HTERT RPE-1 (cell line): ENCODE results near the gene OR4Q3.
"Not testable (repeated sequence)": the region's sequence is repeated elsewhere in the genome, so short reads cannot be mapped to it uniquely, and the experiment has no call there.

Experiments used
- in situ Hi-C: fragments of 300-500 bp; cut with MboI; formaldehyde crosslinking; loops from 4 replicates; pipeline ENCODE4 v1.14.3; 2020; ENCODE audit warnings: low sequenced_read_pairs

OR4Q3 gene

DNA sequence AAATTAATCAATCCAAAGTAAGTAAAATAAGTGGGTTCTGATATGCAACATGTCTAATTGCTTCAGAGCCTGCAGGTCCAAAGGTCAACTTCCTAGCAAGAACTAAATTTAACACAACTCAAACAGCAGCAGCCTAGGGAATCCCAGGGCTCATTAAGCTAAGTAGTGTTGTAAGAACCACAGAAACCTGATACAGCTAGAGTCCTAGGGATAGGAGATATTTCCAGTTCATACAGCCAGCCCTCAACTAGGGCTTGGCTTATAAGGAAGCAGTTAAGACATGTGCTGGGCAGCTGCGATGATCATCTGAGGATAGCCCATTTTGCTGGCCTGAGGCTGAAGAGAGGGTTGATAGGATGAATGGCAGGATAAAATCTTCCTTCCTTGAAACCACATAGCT lies at the start of gene OR4Q3:
Gene OR4Q3, plus strand, starts transcription at position 316 of the 400 bp plus-strand sequence.
- in situ Hi-C loops, result no loop called here

DNA sequence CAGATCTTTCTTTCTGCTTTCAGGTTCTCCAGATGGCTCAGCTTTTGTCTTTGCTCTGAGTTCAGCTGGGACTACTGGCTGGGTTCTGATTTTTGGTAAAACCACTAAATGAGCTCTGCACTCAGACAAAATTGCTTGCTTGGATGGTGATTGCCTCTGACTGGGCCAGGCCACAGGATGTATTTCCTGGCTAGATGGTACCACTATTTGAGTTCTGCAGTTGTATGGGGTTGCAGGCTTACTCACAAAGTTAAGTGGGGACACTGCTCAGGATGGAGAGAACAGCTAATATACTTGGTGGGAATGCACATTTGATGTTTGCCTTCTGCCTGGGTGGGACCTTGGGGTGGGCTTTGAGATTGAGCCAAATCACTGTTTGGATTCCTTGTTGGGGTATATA lies 14.0 kb upstream of the OR4Q3 start:
- in situ Hi-C loops, result no loop called here

DNA sequence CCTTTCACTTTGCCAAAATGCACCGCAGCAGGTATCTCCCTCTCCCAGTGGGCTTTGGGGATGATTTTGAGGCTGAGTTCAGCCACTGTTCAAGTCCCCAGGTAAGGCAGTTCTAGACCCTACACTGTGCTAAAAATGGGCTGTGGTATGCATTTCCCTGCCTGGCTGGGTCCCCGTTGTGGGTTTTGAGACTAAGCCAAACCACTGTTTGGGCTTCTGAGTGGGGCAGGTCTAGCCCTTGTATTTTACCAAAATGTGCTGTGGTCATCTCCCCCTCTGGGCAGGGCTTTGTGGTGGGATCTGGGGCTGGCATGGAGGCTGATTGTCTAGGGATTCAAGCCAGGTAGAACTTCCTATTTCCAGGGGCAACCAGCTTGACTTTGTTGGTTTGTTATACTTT lies 13.6 kb upstream of the OR4Q3 start:
- in situ Hi-C loops, result no loop called here

DNA sequence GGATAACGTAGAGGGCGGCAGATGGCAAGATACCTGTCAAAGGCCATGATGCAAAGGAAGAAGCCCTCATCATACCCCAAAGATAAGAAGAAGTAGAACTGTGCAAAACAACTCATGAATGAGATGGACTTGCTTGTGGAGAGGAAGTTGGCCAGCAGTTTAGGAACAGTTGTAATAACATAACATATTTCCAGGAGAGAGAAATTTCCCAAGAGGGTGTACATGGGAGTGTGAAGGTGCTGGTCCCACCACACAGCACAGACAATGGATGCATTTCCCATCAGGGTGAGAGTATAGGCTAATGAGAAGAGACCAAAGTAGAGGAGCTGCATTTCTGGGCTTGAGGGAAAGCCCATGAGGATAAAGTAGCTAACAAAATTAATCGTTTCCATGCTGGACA lies 9.5 kb upstream of the OR4Q3 start:
- in situ Hi-C loops, result not testable (repeated sequence)

DNA sequence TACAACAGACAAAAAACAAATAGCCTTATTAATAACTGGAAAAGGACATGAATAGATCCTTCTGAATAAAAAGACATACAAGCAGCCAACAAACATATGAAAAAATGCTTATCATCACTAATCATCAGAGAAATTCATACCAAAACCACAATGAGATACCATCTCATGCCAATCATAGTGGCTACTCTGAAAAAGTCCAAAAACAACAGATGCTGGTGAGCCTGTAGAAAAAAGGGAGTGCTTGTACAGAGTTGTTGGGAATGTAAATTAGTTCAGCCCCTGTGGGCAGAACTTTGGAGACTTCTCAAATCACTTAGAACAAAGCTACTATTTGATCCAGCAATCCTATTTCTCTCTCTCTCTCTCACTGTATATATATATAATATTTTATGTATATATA lies 8.9 kb downstream of the OR4Q3 start:
- in situ Hi-C loops, result not testable (repeated sequence)

DNA sequence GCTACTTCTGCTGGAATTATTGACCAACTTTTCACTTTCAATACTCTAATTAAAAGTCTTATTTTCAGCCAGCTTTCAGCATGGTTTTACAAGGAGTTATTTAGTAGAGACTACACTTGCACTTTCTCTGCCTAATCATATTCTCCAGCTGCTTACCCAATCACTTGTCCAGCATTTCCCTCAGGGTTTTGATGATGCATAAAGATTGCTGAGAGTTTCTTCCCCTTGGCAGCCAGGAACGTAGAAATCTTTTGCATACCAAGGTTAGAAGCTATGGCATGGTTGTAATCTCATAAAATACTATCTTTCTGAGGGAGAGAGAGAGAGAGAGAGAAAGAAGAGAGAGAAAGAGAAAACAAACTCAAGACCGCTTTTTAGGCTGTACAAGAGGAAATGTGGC lies 10.8 kb downstream of the OR4Q3 start:
- in situ Hi-C loops, result no loop called here

DNA sequence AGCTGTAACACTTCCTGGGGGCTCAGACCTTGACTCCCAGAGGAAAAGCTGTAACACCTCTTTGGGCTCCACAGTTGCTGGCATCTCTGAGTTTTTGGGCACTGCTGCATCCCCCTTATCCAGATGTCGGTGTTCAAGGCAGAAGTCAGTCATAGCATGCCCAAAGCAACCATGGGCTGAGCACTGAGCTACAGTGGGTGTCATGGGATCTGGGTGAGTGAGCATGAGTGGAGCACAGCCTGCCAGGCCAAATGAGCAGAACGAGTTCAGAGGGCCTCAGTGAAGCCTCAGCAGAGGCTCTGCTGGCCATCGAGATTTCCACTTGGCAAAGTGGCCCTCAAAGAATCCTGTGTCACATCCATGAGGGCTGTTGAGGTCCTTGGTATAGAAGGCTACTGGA lies 28.1 kb downstream of the OR4Q3 start:
- in situ Hi-C loops, result not testable (repeated sequence)

DNA sequence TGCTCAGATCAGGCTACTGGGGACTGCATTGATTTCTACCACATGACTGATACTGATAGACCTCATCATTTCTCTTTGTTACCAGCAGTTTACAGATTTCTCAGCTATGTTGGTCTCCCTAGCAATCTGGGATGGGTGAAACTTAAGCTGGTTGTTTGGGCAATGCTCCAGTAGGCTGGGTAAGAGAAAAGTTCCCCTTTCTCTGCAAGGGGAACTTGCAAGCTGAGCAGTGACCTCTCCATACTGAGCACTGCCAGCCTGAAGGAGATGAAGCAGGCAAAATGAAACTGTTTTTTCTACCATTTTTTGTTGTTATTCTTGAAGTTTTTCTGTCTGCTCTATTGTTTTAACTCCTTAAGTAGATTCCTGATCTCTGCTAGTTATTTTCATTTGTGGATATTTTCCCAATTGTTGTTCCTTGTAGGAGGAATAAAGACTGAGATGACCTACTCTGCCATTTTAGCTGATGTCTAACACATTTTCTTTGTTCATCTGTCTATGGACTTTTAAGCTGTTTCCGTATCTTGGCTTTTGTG lies 28.6 kb downstream of the OR4Q3 start:
- in situ Hi-C loops, result no loop called here

DNA sequence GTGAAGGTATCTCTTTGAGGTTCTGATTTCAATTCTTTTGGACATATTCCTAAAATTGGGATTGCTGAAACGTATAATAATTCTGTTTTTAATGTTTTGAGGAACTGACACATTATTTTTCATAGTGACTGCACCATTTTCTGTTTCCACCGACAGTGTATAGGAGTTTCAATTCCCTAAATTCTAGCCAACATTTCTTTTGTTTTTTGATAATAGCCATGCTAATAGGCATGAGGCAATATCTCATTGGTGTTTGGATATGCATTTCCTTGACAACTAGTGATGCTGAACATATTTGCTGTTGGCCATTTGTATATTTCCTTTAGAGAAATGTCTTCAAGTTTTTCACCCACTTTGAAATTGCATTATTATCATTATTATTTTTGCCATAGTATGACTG lies 29.1 kb downstream of the OR4Q3 start:
- in situ Hi-C loops, result not testable (repeated sequence)

DNA sequence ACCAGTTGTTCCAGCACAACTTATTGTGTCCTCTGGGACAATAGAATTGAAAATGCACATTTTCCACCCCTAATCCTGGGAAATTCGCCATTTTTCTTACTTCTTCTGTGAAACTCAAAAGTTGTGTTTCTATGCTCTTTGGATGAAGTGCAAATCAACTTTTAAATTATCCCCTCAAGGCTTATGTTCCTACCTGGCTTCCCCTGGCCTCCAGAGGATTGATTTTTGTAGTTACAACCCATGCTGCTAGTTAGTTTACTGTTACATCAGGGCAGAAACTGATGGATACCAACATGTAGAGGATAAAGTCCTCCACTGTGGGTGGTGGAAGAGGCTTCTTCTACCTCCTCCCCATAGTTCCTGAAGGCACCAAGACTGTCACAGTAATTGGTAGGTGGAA lies 29.8 kb downstream of the OR4Q3 start, which contains the start of gene OR4M1:
Gene OR4M1, plus strand, starts transcription at position 301 of the 400 bp plus-strand sequence. CDS start 6,819 bp downstream, outside the sequence.
- in situ Hi-C loops, result not testable (repeated sequence)

DNA sequence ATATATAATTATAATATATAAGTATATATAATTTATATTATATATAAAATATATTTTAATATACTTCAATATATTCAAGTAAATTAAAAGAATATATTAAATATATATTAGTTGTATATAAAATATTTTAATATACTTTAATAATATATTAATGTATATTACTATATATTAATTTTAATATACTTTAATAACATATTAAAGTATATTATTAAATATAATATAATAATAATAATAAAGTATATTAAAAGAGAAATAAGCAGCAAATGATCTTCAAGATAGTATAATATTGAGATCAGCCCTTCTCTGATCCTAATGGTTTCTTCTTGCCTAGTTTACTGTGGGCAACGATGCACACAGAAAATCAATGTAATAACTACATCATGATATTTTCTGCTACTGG lies 32.2 kb downstream of the OR4Q3 start:
- in situ Hi-C loops, result no loop called here

DNA sequence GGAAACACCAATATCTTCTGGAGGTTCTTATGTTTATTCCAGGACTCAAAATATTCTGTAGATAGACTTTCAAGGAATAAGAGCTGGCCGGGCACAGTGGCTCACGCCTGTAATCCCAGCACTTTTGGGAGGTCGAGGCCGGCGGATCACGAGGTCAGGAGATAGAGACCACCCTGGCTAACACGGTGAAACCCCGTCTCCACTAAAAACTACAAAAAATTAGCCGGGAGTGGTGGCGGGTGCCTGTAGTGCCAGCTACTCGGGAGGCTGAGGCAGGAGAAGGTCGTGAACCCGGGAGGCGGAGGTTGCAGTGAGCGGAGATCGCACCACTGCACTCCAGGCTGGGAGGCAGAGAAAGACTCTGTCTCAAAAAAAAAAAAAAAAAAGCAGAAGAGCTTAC lies 42.5 kb downstream of the OR4Q3 start:
- in situ Hi-C loops, result not testable (repeated sequence)

DNA sequence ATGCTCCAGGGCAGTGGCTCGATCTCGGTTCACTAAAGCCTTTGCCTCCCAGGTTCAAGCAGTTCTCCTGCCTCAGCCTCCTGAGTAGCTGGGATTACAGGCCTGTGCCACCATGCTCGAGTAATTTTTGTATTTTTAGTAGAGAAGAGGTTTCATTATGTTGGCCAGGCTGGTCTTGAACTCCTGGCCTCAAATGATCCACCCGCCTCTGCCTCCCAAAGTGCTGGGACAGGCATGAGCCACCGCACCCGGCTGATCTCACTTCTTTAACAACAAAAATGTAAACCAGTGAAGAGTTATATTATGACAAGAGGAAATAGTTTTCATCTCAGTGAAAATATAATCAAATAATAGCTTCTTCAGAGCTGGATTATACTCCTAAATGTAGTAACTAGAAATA lies 43.9 kb downstream of the OR4Q3 start:
- in situ Hi-C loops, result not testable (repeated sequence)

DNA sequence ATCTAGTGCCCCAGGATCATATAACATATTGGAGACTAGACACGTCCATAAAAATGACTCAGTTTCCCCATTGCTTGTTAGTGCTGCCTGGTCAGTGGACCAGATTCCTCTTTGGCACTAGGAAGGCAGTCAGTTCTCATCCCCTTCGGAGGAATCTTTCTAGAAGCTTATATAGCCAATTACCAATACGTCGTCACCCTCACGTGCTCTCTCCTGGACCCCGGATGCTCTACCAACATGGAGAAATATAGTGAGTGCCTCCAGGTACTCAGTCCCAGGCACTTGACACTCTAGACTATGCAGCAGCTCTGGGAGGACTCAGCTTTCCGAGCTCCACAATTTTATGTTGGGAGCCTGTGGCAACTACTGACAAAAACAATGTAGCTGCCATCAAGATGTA lies 44.8 kb downstream of the OR4Q3 start:
- in situ Hi-C loops, result not testable (repeated sequence)

DNA sequence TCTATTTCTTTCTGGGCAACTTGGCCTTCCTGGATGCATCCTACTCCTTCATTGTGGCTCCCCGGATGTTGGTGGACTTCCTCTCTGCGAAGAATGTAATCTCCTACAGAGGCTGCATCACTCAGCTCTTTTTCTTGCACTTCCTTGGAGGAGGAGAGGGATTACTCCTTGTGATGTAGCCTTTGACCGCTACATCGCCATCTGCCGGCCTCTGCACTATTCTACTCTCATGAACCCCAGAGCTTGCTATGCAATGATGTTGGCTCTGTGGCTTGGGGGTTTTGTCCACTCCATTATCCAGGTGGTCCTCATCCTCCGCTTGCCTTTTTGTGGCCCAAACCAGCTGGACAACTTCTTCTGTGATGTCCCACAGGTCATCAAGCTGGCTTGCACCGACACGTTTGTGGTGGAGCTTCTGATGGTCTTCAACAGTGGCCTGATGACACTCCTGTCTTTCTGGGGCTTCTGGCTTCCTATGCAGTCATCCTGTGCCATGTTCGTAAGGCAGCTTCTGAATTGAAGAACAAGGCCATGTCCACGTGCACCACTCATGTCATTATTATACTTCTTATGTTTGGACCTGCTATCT lies 53.2 kb downstream of the OR4Q3 start:
- in situ Hi-C loops, result not testable (repeated sequence)
